ENCODE data around the gene YIF1B.

GRCh38 chr19:38264486-38265212 lies 51.1 kb downstream of the YIF1B start, which contains the start of gene SPINT2:
- TF ChIP-seq CTCF (IDR thresholded peaks at IDR 0.05) (no peak), POLR2A (IDR thresholded peaks at IDR 0.05) (peak; percentile 32)
